ENCODE results near the gene MSANTD1.

Gene MSANTD1

GRCh38 chr4:3295837-3296624 lies 47.1 kb downstream of the MSANTD1 start:
- 97% methylated on average over 11 of the region's 12 CpGs for WGBS
- Histone ChIP-seq H3K27me3 (ENCODE audit: control insufficient read depth in 1 of 2, insufficient read depth in 1 of 2, low read length in 2 of 2) (no peaks in the 10 kb centered on the region), H3K14ac (ENCODE audit: low read length in 2 of 2) (no peak overlapping the region), H4K8ac (ENCODE audit: low read length) (no peak overlapping the region), H4K91ac (ENCODE audit: low read length) (no peak overlapping the region), H3K4ac (ENCODE audit: low read depth in 1 of 2, low read length in 2 of 2) (no peak overlapping the region), H3K23ac (ENCODE audit: low read length in 2 of 2) (no peak overlapping the region), H3K4me1 (ENCODE audit: control insufficient read depth, insufficient read depth, low read depth, low read length) (peaks cover 29% of the 10 kb centered on the region), H2BK15ac (ENCODE audit: low read depth, poor library complexity, severe bottlenecking) (no peak overlapping the region), H3K36me3 (ENCODE audit: control insufficient read depth in 1 of 2, insufficient read depth in 2 of 2, low read depth in 1 of 2, low read length in 2 of 2) (peaks cover 0 to 15% of the 10 kb centered on the region in 2 experiments), H2BK12ac (ENCODE audit: low read length in 2 of 2) (no peak overlapping the region), H2AK5ac (ENCODE audit: low read length, severe bottlenecking) (no peak overlapping the region), H2AFZ (ENCODE audit: low read depth, low read length) (no peak overlapping the region), H3K27ac (ENCODE audit: low read length, poor library complexity, severe bottlenecking) (no peak overlapping the region), H2BK5ac (ENCODE audit: low read depth, low read length, poor library complexity, severe bottlenecking) (no peak overlapping the region), H3K4me3 (ENCODE audit: insufficient read depth in 1 of 2, low read depth in 1 of 2, low read length in 2 of 2) (no peak overlapping the region), H2BK120ac (ENCODE audit: low read depth, low read length) (no peak overlapping the region), H3K9ac (ENCODE audit: low read length) (no peak overlapping the region), H3K9me3 (ENCODE audit: control insufficient read depth, low read length) (peaks cover 9% of the 10 kb centered on the region), H3K18ac (ENCODE audit: low read depth in 1 of 2, low read length in 2 of 2) (no peak overlapping the region), H3K4me2 (ENCODE audit: low read length, poor library complexity, severe bottlenecking) (no peak overlapping the region), H3K79me1 (replicated peaks; ENCODE audit: low read length, poor library complexity, severe bottlenecking) (peaks cover 51% of the 10 kb centered on the region)
- DNase-seq, result no peak

DNA sequence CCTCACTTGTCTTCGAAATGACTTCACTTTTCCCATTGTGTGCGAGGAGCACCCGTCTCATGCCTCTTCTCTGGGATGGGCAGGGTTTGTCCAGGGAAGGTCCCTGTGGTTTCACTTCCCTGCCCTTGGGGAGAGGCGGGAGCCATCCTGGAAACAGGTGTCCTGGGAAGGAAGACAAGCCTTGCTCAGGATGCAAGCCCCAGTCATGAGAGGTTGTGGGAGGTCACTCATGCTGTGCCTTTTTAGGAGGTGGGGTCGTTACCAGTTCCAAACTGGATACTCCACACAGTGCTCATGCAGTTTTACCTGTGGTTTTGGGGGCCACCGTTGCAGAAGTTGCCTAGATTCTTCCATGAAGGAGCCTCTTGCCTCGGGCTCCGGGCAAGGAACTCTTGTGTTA lies 47.7 kb downstream of the MSANTD1 start:
- no peak overlapping the region for H3K9ac ChIP-seq (ENCODE audit: low read length)
- peaks cover 9% of the 10 kb centered on the region for H3K9me3 ChIP-seq (ENCODE audit: control insufficient read depth, low read length)
- H2BK120ac ChIP-seq (ENCODE audit: low read depth, low read length), result no peak overlapping the region
- no peak overlapping the region for H4K8ac ChIP-seq (ENCODE audit: low read length)
- peaks cover 28% of the 10 kb centered on the region for H3K4me1 ChIP-seq (ENCODE audit: control insufficient read depth, insufficient read depth, low read depth, low read length)
- H3K4me3 ChIP-seq (ENCODE audit: insufficient read depth in 1 of 2, low read depth in 1 of 2, low read length in 2 of 2), result no peak overlapping the region
- no peak overlapping the region for H2BK15ac ChIP-seq (ENCODE audit: low read depth, poor library complexity, severe bottlenecking)
- H3K4me2 ChIP-seq (ENCODE audit: low read length, poor library complexity, severe bottlenecking), result no peak overlapping the region
- H2BK12ac ChIP-seq (ENCODE audit: low read length in 2 of 2), result no peak overlapping the region
- WGBS, result 97% methylated on average over 8 of the region's 8 CpGs
- H3K79me1 ChIP-seq (replicated peaks; ENCODE audit: low read length, poor library complexity, severe bottlenecking), result peaks cover 56% of the 10 kb centered on the region
- H2AFZ ChIP-seq (ENCODE audit: low read depth, low read length), result no peak overlapping the region
- no peak overlapping the region for H3K18ac ChIP-seq (ENCODE audit: low read depth in 1 of 2, low read length in 2 of 2)
- no peak overlapping the region for H4K91ac ChIP-seq (ENCODE audit: low read length)
- H2BK5ac ChIP-seq (ENCODE audit: low read depth, low read length, poor library complexity, severe bottlenecking), result no peak overlapping the region
- H3K14ac ChIP-seq (ENCODE audit: low read length in 2 of 2), result no peak overlapping the region
- no peaks in the 10 kb centered on the region for H3K27me3 ChIP-seq (ENCODE audit: control insufficient read depth in 1 of 2, insufficient read depth in 1 of 2, low read length in 2 of 2)
- no peak for DNase-seq
- H3K27ac ChIP-seq (ENCODE audit: low read length, poor library complexity, severe bottlenecking), result no peak overlapping the region
- H3K36me3 ChIP-seq (ENCODE audit: control insufficient read depth in 1 of 2, insufficient read depth in 2 of 2, low read depth in 1 of 2, low read length in 2 of 2), result peaks cover 0 to 15% of the 10 kb centered on the region in 2 experiments
- no peak overlapping the region for H3K4ac ChIP-seq (ENCODE audit: low read depth in 1 of 2, low read length in 2 of 2)
- H3K23ac ChIP-seq (ENCODE audit: low read length in 2 of 2), result no peak overlapping the region
- no peak overlapping the region for H2AK5ac ChIP-seq (ENCODE audit: low read length, severe bottlenecking)

- no peak overlapping the region for H4K91ac ChIP-seq (ENCODE audit: low read length)
- no peak overlapping the region for H2BK5ac ChIP-seq (ENCODE audit: low read depth, low read length, poor library complexity, severe bottlenecking)
- H3K4ac ChIP-seq (ENCODE audit: low read depth in 1 of 2, low read length in 2 of 2), result no peak overlapping the region
- H3K4me3 ChIP-seq (ENCODE audit: insufficient read depth in 1 of 2, low read depth in 1 of 2, low read length in 2 of 2), result no peak overlapping the region
- H3K14ac ChIP-seq (ENCODE audit: low read length in 2 of 2), result no peak overlapping the region
- H3K27me3 ChIP-seq (ENCODE audit: control insufficient read depth in 1 of 2, insufficient read depth in 1 of 2, low read length in 2 of 2), result no peaks in the 10 kb centered on the region
- 97% methylated on average over 13 of the region's 13 CpGs for WGBS
- H3K23ac ChIP-seq (ENCODE audit: low read length in 2 of 2), result no peak overlapping the region
- peaks cover 0 to 15% of the 10 kb centered on the region in 2 experiments for H3K36me3 ChIP-seq (ENCODE audit: control insufficient read depth in 1 of 2, insufficient read depth in 2 of 2, low read depth in 1 of 2, low read length in 2 of 2)
- no peak overlapping the region for H2BK120ac ChIP-seq (ENCODE audit: low read depth, low read length)
- H2AK5ac ChIP-seq (ENCODE audit: low read length, severe bottlenecking), result no peak overlapping the region
- H3K4me2 ChIP-seq (ENCODE audit: low read length, poor library complexity, severe bottlenecking), result no peak overlapping the region
- peaks cover 27% of the 10 kb centered on the region for H3K4me1 ChIP-seq (ENCODE audit: control insufficient read depth, insufficient read depth, low read depth, low read length)
- H2BK15ac ChIP-seq (ENCODE audit: low read depth, poor library complexity, severe bottlenecking), result no peak overlapping the region
- no peak overlapping the region for H3K27ac ChIP-seq (ENCODE audit: low read length, poor library complexity, severe bottlenecking)
- no peak for DNase-seq
- H4K8ac ChIP-seq (ENCODE audit: low read length), result no peak overlapping the region
- no peak overlapping the region for H3K18ac ChIP-seq (ENCODE audit: low read depth in 1 of 2, low read length in 2 of 2)
- H2BK12ac ChIP-seq (ENCODE audit: low read length in 2 of 2), result no peak overlapping the region
- peaks cover 9% of the 10 kb centered on the region for H3K9me3 ChIP-seq (ENCODE audit: control insufficient read depth, low read length)
- H3K9ac ChIP-seq (ENCODE audit: low read length), result no peak overlapping the region
- H3K79me1 ChIP-seq (replicated peaks; ENCODE audit: low read length, poor library complexity, severe bottlenecking), result peaks cover 58% of the 10 kb centered on the region
- no peak overlapping the region for H2AFZ ChIP-seq (ENCODE audit: low read depth, low read length)
Observed at GRCh38 chr4:3297066-3297859, 48.3 kb downstream of the MSANTD1 start.

Measured in mesenchymal stem cell (in vitro differentiated cells and primary cell).